Astrocyte of the spinal cord (primary cell): ENCODE measurements around the gene TRAPPC4.
"Not testable (repeated sequence)": the region's sequence is repeated elsewhere in the genome, so short reads cannot be mapped to it uniquely, and the experiment has no call there.

ENCODE experiments used
- DNase-seq: peaks from one replicate; pipeline ENCODE4 v3.0.0; 2011; ENCODE audit warnings: low read depth, low spot score
- H3K4me3 ChIP-seq: 2 replicates; pipeline ENCODE4 v1.5.1; 2011; ENCODE audit warnings: low read depth, mild to moderate bottlenecking, low read length, moderate library complexity
- CTCF ChIP-seq: IDR thresholded peaks from 2 replicates; pipeline ENCODE4 v1.5.1; 2012; ENCODE audit warnings: low read depth, mild to moderate bottlenecking, low read length, inconsistent platforms
- in situ Hi-C: cut with HindIII; loops from 2 replicates; pipeline ENCODE4 v1.10.0; 2017; ENCODE audit warnings: low sequenced_read_pairs

Gene TRAPPC4, protein sequence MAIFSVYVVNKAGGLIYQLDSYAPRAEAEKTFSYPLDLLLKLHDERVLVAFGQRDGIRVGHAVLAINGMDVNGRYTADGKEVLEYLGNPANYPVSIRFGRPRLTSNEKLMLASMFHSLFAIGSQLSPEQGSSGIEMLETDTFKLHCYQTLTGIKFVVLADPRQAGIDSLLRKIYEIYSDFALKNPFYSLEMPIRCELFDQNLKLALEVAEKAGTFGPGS

DNA sequence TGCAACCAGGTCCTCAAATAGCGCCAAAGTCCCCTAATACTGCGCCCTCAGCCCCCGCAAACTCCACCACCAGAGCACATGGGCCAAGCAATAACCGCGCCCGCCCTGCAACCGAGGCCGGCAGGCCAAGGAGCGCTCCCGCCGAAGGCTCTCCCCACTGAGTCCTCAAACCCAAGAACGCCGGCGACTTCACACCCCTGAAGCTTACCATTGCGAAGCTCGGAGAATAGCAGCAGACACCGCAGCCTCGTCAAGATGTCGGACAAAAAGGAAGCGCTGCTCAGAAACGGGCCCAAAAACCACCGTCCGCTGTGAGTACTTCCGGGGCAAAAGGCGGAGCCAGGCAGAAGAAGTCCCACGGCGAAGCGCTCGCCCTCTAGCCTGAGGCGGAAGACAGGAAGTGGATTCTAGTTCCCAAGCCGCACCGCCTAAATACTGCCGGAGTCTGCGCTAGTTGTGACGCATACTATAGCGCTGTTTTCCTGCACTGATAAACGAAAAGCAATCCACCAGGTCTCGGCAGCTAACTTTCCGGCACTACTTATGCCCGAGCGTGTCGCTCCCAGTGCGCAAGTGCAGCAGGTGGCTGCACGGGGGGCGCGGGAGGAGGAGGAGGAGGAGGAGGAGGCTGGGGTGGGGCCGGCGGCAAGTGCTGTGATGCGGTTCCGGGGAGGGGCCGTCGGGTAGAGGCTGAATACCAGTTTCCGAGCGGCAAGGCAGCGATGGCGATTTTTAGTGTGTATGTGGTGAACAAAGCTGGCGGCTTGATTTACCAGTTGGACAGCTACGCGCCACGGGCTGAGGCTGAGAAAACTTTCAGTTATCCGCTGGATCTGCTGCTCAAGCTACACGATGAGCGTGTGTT is at the start of gene TRAPPC4, which contains the start of gene RPS25:
Gene TRAPPC4 (plus strand): TSS at position 693 of the 865 bp plus-strand sequence. CDS start 30 bp downstream, at position 723.
Gene RPS25 (minus strand): TSS at position 270 of the 865 bp plus-strand sequence. CDS start 59 bp downstream, at position 211.
- in situ Hi-C loops = no loop called here
- DNase-seq = peak; percentile 97
- no peak for TF ChIP-seq CTCF

GRCh38 chr11:118969508-118969907 is 49.1 kb upstream of the TRAPPC4 start:
- H3K4me3 ChIP-seq, in situ Hi-C loops, DNase-seq: not testable (repeated sequence)

More for the DNA sequence above, at the start of gene TRAPPC4, which contains the start of gene RPS25:
- peak within 1 kb of the TSS; percentile 90 for H3K4me3 ChIP-seq

DNA sequence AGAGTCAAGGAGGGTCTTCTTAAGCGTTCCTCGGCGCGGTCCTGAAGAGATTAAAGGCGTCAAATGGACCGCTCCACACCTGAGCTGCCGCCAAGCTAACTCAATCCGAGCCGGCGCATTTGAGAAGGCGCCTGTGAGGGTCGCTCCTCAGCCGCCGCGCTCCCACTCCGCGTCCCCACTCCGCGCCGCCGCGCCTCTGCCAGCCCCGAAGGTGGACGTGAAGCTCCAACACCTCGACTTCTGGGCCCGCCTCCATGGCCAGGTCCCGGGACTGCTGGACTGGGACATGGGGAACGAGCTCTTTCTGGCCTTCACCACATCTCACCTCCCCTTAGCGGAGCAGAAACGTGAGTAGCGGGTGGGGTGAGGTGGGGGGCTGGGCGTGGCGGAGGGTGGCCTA is 46.9 kb upstream of the TRAPPC4 start, which contains the start of gene FOXR1:
Gene FOXR1 (plus strand): TSS at position 116 of the 400 bp plus-strand sequence. CDS start 171 bp downstream, at position 287.
- TF ChIP-seq CTCF = no peak
- in situ Hi-C loops = no loop called here

DNA sequence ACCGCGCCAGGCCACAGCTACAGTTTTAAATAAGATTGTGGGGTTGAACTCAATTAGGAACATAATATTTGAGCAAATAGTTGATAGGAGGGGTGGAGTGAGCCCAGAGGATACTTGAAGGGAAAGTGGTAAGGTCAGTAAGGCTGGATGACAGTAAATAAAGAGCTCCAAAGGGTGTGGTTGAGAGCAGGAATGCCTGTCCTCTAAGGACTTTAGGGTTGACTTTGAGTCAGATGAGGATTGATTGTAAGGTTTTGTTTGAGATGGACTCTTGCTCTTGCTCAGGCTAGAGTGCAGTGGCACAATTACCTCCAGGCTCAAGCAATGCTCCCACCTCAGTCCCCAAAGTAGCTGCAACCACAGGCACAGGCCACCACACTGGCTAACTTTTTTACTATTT is 44.6 kb upstream of the TRAPPC4 start:
- TF ChIP-seq CTCF = no peak
- in situ Hi-C loops = no loop called here
- H3K4me3 ChIP-seq = no peak overlapping the region
- no peak for DNase-seq

More for the DNA sequence above, 46.9 kb upstream of the TRAPPC4 start, which contains the start of gene FOXR1:
- H3K4me3 ChIP-seq = no peak within 1 kb of the TSS
- no peak for DNase-seq

DNA sequence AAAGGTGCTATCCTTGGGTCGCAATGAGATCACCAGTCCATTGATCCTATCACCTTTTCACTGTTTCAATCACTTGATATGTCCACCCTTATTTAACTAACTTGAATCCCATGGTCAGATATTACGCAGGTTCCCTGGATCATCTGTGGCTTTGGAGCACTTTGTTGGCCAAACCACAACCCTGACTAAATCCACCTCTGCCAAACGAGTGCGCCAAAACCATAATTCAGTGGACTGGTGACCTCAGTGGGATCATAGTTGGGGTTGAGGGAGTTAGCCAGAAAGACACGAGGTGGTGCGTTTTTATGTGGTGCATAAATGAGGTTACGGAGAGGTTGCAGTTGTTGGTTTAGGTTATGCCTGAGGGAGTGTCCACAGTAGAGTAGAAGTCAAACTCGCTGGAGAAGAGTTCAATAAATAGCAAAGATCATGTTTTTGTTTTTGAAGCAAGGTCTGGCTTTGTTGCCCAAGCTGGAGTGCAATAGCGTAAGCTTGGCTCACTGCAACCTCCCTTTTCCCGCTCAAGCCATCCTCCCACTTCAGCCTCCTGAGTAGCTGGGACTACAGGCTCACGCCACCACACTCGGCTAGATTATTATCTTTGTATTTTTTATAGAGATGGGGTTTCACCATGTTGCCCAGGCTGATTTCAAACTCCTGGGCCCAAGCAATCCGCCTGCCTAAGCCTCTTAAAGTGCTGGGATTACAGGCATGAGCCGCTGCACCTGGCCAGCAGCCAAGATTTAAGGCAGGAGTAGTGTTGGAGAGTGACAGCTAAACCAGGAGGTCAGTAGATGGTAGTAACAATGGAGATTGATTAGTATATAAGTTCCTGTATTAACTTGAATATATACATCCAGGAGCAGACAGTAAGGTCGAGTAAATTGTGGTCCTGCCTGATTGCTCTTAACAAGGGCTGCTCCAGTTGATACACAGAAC is 42.5 kb upstream of the TRAPPC4 start:
- no peak for TF ChIP-seq CTCF
- no peak overlapping the region for H3K4me3 ChIP-seq
- in situ Hi-C loops = no loop called here
- DNase-seq = peak; percentile 54

- in situ Hi-C loops = no loop called here
- no peak for TF ChIP-seq CTCF
- DNase-seq = no peak
- no peak overlapping the region for H3K4me3 ChIP-seq
These were observed 39.1 kb upstream of the TRAPPC4 start for GRCh38 chr11:118979434-118979833.
